SK-N-MC (cell line): ENCODE measurements around the gene ARL4D.

Source experiments
- EZH2 ChIP-seq: fragments of 200-600 bp; sonication (generic); IDR thresholded peaks from one replicate; pipeline ENCODE4 v1.6.1; 2017; ENCODE audit warnings: antibody characterized with exemption
- FOXP2 ChIP-seq: optimal IDR thresholded peaks from 2 replicates; pipeline ENCODE3; 2011; ENCODE audit warnings: mild to moderate bottlenecking, moderate library complexity; ENCODE audit not compliant: insufficient read depth; ENCODE audit errors: extremely low read length, control extremely low read depth
- POLR2AphosphoS5 ChIP-seq: IDR thresholded peaks from 2 replicates; pipeline ENCODE4 v1.6.1; 2012; ENCODE audit warnings: mild to moderate bottlenecking, low read depth, low read length, borderline replicate concordance

DNA sequence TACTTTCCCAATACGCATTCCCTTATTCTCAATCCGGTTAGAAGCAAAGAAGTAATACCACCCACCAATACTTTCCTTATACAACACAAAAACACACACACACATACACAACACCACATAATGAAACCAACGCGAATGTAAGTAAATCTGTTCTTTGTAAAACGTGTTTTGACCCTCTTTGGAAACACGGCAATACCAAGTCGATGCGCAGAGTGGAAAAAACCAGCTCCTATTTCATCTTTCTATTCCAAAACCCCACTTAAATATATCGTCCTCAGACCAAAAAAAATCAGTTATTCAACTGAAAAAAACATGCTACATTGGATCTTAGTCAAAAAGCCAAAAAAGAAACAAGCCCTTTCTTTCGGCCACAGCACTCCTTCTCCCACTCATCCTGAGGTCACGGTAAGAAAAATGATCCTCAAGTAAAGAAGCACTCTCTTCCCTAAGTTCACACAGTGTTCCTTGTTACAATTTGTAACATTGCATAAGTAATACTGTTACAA, 31.0 kb upstream of the ARL4D start:
- TF ChIP-seq EZH2, result no peak
- peak; percentile 100 for TF ChIP-seq POLR2AphosphoS5
- TF ChIP-seq FOXP2, result no peak
